ENCODE results near the gene CISD1. TPM values are rescaled to one million over a fixed set of nuclear protein-coding genes. Genes with fewer than 3 reads are reported as not detected.

Gene CISD1
- total and polyA plus RNA-seq, 9 of the 15 experiments (the other 6 are each of a cell fraction or from before 2014, with no cell fraction given): 35.8 to 342 (median 118) TPM

- peak in 1 of 2 experiments; percentile 50 for TF ChIP-seq AFF1 (IDR thresholded peaks at IDR 0.05; ENCODE audit: low read depth in 1 of 2, partially characterized antibody in 2 of 2)
- TF ChIP-seq FIP1L1 (IDR thresholded peaks at IDR 0.05; ENCODE audit: low read depth, low read length, poor library complexity, severe bottlenecking): peak; percentile 72
- peak; percentile 67 for TF ChIP-seq GABPA (tag; conservative IDR thresholded peaks at IDR 0.05; ENCODE audit: low read depth)
- no peak for TF ChIP-seq KDM4B (IDR thresholded peaks at IDR 0.05; ENCODE audit: borderline replicate concordance in 2 of 2, low read depth in 1 of 2)
- TF ChIP-seq E2F3 (CRISPR knock-in tag; IDR thresholded peaks at IDR 0.05): peak; percentile 19; the same call in 1 of the 2 replicates
- TF ChIP-seq GABPB1 (CRISPR knock-in tag; IDR thresholded peaks at IDR 0.05): peak; percentile 51; the same call in 1 of the 2 replicates
- TF ChIP-seq CHD7 (IDR thresholded peaks at IDR 0.05; ENCODE audit: low read depth, low read length): no peak
- peak; percentile 57 for TF ChIP-seq NFE2 (IDR thresholded peaks at IDR 0.05; ENCODE audit: low read depth)
- TF ChIP-seq CC2D1A (IDR thresholded peaks at IDR 0.05): peak; percentile 35; the same call in 1 of the 2 replicates
- TF ChIP-seq ZNF146 (CRISPR knock-in tag; IDR thresholded peaks at IDR 0.05; ENCODE audit: unreplicated experiment): no peak
- TF ChIP-seq SUPT5H (IDR thresholded peaks at IDR 0.05): peak; percentile 93
These were observed at the start of gene CISD1 (continued) for GRCh38 chr10:58268946-58269781.
